OCI-LY7 (cell line): Measurements from ENCODE around the gene TSPAN5. TPM values are rescaled to one million over a fixed set of nuclear protein-coding genes. Genes with fewer than 3 reads are reported as not detected.

ENCODE experiments used
- BruUV-seq: library from RNA; stranded (reverse); fragments of 400-500 nt; replicated peaks from 2 replicates; lab custom pipeline; 2021; lab: Mats Ljungman, UMichigan
- CTCF ChIA-PET: fragments of 300-600 bp; sonication (Branson Sonifier 250); formaldehyde crosslinking; loops from one replicate; lab custom pipeline; 2022; ENCODE audit warnings: antibody characterized with exemption; ENCODE audit not compliant: unreplicated experiment; lab: Charles Lee
- POLR2A ChIA-PET: fragments of 300-600 bp; sonication (Branson Sonifier 250); formaldehyde crosslinking; loops from one replicate; lab custom pipeline; 2022; ENCODE audit warnings: antibody characterized with exemption; lab: Charles Lee
- DNase-seq: peaks from one replicate; pipeline ENCODE4 v3.0.0-alpha.2; 2015; ENCODE audit warnings: low spot score
- H2AFZ ChIP-seq: fragments of 200-600 bp; sonication (generic), shearing (Covaris generic); 2 replicates; pipeline ENCODE4 v1.6.1; 2014; ENCODE audit warnings: mild to moderate bottlenecking, antibody characterized with exemption, low read length, moderate library complexity
- H3K27ac ChIP-seq: fragments of 200-600 bp; sonication (generic); 2 replicates; pipeline ENCODE4 v1.5.1; 2014; ENCODE audit warnings: mixed run types, low read depth, mild to moderate bottlenecking, moderate library complexity, low read length, inconsistent platforms; ENCODE audit not compliant: poor library complexity, severe bottlenecking
- H3K36me3 ChIP-seq: fragments of 200-600 bp; sonication (generic); 2 replicates; pipeline ENCODE4 v1.6.1; 2014; ENCODE audit warnings: mild to moderate bottlenecking, antibody characterized with exemption, low read length, moderate library complexity, mixed read lengths; ENCODE audit not compliant: insufficient read depth
- H3K4me1 ChIP-seq: fragments of 200-600 bp; sonication (generic); 2 replicates; pipeline ENCODE4 v1.5.1; 2014; ENCODE audit warnings: mild to moderate bottlenecking, low read length; ENCODE audit not compliant: insufficient read depth, poor library complexity, severe bottlenecking
- H3K4me2 ChIP-seq: fragments of 200-600 bp; sonication (generic); 2 replicates; pipeline ENCODE4 v1.6.1; 2014; ENCODE audit warnings: mild to moderate bottlenecking, low read length
- H3K4me3 ChIP-seq: fragments of 200-600 bp; sonication (generic); 2 replicates; pipeline ENCODE4 v1.5.1; 2014; ENCODE audit warnings: mild to moderate bottlenecking, low read depth, low read length; ENCODE audit not compliant: poor library complexity, severe bottlenecking
- H3K79me2 ChIP-seq: fragments of 200-600 bp; sonication (generic); 2 replicates; pipeline ENCODE4 v1.6.1; 2016; ENCODE audit warnings: low read depth, mild to moderate bottlenecking, low read length, moderate library complexity, mixed read lengths; ENCODE audit not compliant: insufficient read depth
- H3K9me2 ChIP-seq: fragments of 200-600 bp; sonication (generic); 2 replicates; pipeline ENCODE4 v1.6.1; 2016; ENCODE audit warnings: mild to moderate bottlenecking, low read length, mixed read lengths; ENCODE audit not compliant: insufficient read depth
- H3K9me3 ChIP-seq: fragments of 200-600 bp; sonication (generic); 2 replicates; pipeline ENCODE4 v1.6.1; 2014; ENCODE audit warnings: mild to moderate bottlenecking, mixed run types, low read length, mixed read lengths
- H4K20me1 ChIP-seq: fragments of 200-600 bp; sonication (generic); 2 replicates; pipeline ENCODE4 v1.6.1; 2014; ENCODE audit warnings: mild to moderate bottlenecking, antibody characterized with exemption, low read length, moderate library complexity, mixed read lengths; ENCODE audit not compliant: insufficient read depth
- EZH2phosphoT487 ChIP-seq: fragments of 200-600 bp; sonication (generic); IDR thresholded peaks from 2 replicates; pipeline ENCODE4 v1.6.1; 2018; ENCODE audit warnings: low read depth, borderline replicate concordance, mild to moderate bottlenecking, mixed run types, antibody characterized with exemption, low read length, moderate library complexity, mixed read lengths
- intact Hi-C: fragments of 100-400 bp; cut with micrococcal nuclease; formaldehyde crosslinking; loops from one replicate; pipeline ENCODE4 v1.10.0; 2022; ENCODE audit not compliant: unreplicated experiment
- total RNA-seq, 2 experiments: library from RNA; depleted of rRNA in 1 of 2; stranded (reverse); fragments of >200 nt in 1 of 2; shearing (Covaris generic) in 1 of 2; gene quantifications; 2 replicates each; pipeline ENCODE4 v1.2.3, GENCODE V29; 2014 to 2022
- TF ChIP-seq, protein P1 (sequence below): fragments of 200-600 bp; sonication (generic); conservative IDR thresholded peaks from 2 replicates; pipeline ENCODE4 v1.5.1; 2014; ENCODE audit warnings: mild to moderate bottlenecking, antibody characterized with exemption, low read length, moderate library complexity, mixed read lengths

Gene TSPAN5
- total RNA-seq, 2 experiments from 2014 or later, result not detected

DNA sequence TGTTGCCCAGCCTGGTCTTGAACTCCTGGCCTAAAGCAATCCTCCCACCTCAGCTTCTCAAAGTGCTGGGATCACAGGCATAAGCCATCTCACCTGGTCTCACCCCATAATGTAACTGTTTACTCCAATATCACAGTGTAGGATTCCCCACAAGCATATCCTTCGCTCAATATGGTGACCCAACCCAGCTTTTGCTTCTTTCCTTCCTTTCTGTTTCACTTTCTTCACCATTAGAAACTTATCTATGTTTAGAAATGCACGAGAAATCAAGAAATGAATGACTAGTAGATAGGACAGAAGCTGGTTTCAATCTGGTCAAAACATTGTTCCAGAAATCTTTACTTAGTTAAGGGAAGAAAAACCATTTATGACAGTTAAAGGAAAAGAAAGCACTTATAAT, 18.9 kb downstream of the TSPAN5 start:
- H3K79me2 ChIP-seq, result no peaks in the 10 kb centered on the region
- H3K4me1 ChIP-seq, result no peaks in the 10 kb centered on the region
- BruUV-seq, result no TSS peak
- DNase-seq, result no peak
- TF ChIP-seq, protein P1, sequence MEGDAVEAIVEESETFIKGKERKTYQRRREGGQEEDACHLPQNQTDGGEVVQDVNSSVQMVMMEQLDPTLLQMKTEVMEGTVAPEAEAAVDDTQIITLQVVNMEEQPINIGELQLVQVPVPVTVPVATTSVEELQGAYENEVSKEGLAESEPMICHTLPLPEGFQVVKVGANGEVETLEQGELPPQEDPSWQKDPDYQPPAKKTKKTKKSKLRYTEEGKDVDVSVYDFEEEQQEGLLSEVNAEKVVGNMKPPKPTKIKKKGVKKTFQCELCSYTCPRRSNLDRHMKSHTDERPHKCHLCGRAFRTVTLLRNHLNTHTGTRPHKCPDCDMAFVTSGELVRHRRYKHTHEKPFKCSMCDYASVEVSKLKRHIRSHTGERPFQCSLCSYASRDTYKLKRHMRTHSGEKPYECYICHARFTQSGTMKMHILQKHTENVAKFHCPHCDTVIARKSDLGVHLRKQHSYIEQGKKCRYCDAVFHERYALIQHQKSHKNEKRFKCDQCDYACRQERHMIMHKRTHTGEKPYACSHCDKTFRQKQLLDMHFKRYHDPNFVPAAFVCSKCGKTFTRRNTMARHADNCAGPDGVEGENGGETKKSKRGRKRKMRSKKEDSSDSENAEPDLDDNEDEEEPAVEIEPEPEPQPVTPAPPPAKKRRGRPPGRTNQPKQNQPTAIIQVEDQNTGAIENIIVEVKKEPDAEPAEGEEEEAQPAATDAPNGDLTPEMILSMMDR, result no peak
- TF ChIP-seq EZH2phosphoT487, result no peak
- no peak overlapping the region for H3K27ac ChIP-seq
- ChIA-PET CTCF (no interaction called here), POLR2A (interaction anchor here (0.5 to 0.6 kb wide), 2 partner anchors 16 to 21 kb away, joined by 3 read pairs; no protein-coding TSS in a partner anchor)
- H4K20me1 ChIP-seq, result no peaks in the 10 kb centered on the region
- H3K9me3 ChIP-seq, result no peaks in the 10 kb centered on the region
- no peaks in the 10 kb centered on the region for H3K36me3 ChIP-seq
- intact Hi-C loops, result loop anchor here (10.0 kb wide), 1 partner anchor 825 kb away; no protein-coding TSS in a partner anchor
- H3K4me3 ChIP-seq, result no peak overlapping the region
- H3K4me2 ChIP-seq, result no peak overlapping the region
- H3K9me2 ChIP-seq, result no peaks in the 10 kb centered on the region
- H2AFZ ChIP-seq, result no peak overlapping the region

DNA sequence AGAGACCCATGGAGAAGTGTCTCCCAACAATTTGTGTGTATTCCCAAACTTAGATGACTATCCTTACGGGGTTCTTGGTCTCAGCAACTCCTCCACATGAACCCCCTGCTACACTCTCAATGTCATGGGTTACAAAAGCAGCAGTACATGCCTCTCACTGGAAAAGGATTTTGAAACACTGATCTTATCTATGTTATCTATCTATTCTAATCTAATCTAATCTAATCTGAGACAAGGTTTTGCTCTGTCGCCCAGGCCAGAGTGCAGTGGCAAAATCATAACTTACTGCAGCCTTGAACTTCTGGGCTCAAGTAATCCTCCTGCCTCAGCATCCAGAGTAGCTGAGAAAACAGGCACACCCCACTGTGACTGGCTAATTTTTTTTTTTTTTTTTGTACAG, 19.3 kb downstream of the TSPAN5 start:
- POLR2A ChIA-PET, result interaction anchor here (0.5 kb wide), 1 partner anchor 22 kb away, joined by 3 read pairs; no protein-coding TSS in a partner anchor
- TF ChIP-seq EZH2phosphoT487, result no peak
- TF ChIP-seq, protein P1, result no peak
- no peaks in the 10 kb centered on the region for H3K4me1 ChIP-seq
- DNase-seq, result no peak
- no peaks in the 10 kb centered on the region for H3K9me3 ChIP-seq
- no peaks in the 10 kb centered on the region for H3K9me2 ChIP-seq
- H3K27ac ChIP-seq, result no peak overlapping the region
- H3K79me2 ChIP-seq, result no peaks in the 10 kb centered on the region
- H3K36me3 ChIP-seq, result no peaks in the 10 kb centered on the region
- CTCF ChIA-PET, result no interaction called here
- no TSS peak for BruUV-seq
- no peak overlapping the region for H2AFZ ChIP-seq
- no peak overlapping the region for H3K4me3 ChIP-seq
- H4K20me1 ChIP-seq, result no peaks in the 10 kb centered on the region
- intact Hi-C loops, result loop anchor here (10.0 kb wide), 1 partner anchor 824 kb away; no protein-coding TSS in a partner anchor
- H3K4me2 ChIP-seq, result no peak overlapping the region

DNA sequence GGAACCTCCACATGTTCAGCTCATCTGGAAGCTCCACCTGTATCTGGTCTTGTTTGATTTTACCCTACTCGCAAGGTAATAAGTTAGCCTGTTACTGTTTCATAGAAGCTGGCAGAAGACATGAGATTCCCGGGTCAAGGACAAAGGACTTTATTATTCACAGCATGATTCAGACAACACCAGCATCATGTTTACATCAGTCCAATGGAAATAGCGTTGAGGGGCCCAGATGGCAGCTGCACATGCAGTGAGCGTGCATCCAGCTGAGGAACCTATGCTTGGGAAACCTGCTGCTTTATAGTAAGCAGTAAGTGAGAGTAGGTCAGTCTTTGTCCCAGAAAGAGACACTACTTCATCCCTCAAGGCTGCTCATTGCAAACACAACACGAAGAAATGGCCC, 19.8 kb downstream of the TSPAN5 start:
- H3K27ac ChIP-seq, result no peak overlapping the region
- DNase-seq, result no peak
- H3K4me3 ChIP-seq, result no peak overlapping the region
- intact Hi-C loops, result loop anchor here (10.0 kb wide), 1 partner anchor 824 kb away; no protein-coding TSS in a partner anchor
- TF ChIP-seq EZH2phosphoT487, result no peak
- TF ChIP-seq, protein P1, result no peak
- ChIA-PET POLR2A (no interaction called here), CTCF (no interaction called here)
- H3K4me1 ChIP-seq, result no peaks in the 10 kb centered on the region
- no peaks in the 10 kb centered on the region for H3K79me2 ChIP-seq
- no peak overlapping the region for H2AFZ ChIP-seq
- no peak overlapping the region for H3K4me2 ChIP-seq
- no peaks in the 10 kb centered on the region for H4K20me1 ChIP-seq
- no peaks in the 10 kb centered on the region for H3K9me2 ChIP-seq
- BruUV-seq, result no TSS peak
- no peaks in the 10 kb centered on the region for H3K9me3 ChIP-seq
- no peaks in the 10 kb centered on the region for H3K36me3 ChIP-seq
